Lung (tissue), 12 donors: ENCODE measurements around the gene ISLR2. TPM values are rescaled to one million over a fixed set of nuclear protein-coding genes. Genes with fewer than 3 reads are reported as not detected.
"Not testable (repeated sequence)": the region's sequence is repeated elsewhere in the genome, so short reads cannot be mapped to it uniquely, and the experiment has no call there.

ENCODE experiments used
- ATAC-seq: fragments of 200-7000 bp; cut with Tn5 transposase; one replicate; pipeline ENCODE4 v1.9.1; 2020; ENCODE audit warnings: moderate number of reproducible peaks; ENCODE audit not compliant: insufficient read depth, low FRiP score
- DNase-seq, 3 donors: peaks; one replicate each; pipeline ENCODE4 v3.0.0-alpha.2; 2013 to 2017
- H3K27ac ChIP-seq, 2 donors: one replicate each; pipeline ENCODE4 v1.5.1; 2013; ENCODE audit warnings: mild to moderate bottlenecking in 2 of 2, moderate library complexity in 2 of 2, control low read depth in 1 of 2, inconsistent platforms in 1 of 2, low read depth in 1 of 2, low read length in 1 of 2
- H3K27me3 ChIP-seq, 3 donors: one replicate each; pipeline ENCODE4 v1.5.1; 2013; ENCODE audit warnings: low read length in 2 of 3; ENCODE audit not compliant: control insufficient read depth in 3 of 3, insufficient read depth in 3 of 3
- H3K36me3 ChIP-seq, 4 donors: one replicate each; pipeline ENCODE4 v1.5.1; 2013; ENCODE audit warnings: low read length in 4 of 4, mild to moderate bottlenecking in 1 of 4, moderate library complexity in 1 of 4; ENCODE audit not compliant: control insufficient read depth in 4 of 4, insufficient read depth in 4 of 4
- H3K4me1 ChIP-seq, 5 donors: one replicate each; pipeline ENCODE4 v1.5.1; 2013; ENCODE audit warnings: low read length in 5 of 5, mild to moderate bottlenecking in 2 of 5, moderate library complexity in 1 of 5; ENCODE audit not compliant: control insufficient read depth in 5 of 5, insufficient read depth in 5 of 5
- H3K4me3 ChIP-seq: one replicate; pipeline ENCODE4 v1.5.1; 2013; ENCODE audit warnings: mild to moderate bottlenecking, control low read depth, moderate library complexity
- H3K9ac ChIP-seq, 2 donors: one replicate each; pipeline ENCODE4 v1.5.1; 2013; ENCODE audit warnings: low read length in 2 of 2, control low read depth in 1 of 2; ENCODE audit not compliant: insufficient read depth in 1 of 2
- H3K9me3 ChIP-seq, 4 donors: one replicate each; pipeline ENCODE4 v1.5.1; 2013; ENCODE audit warnings: low read length in 3 of 4, mild to moderate bottlenecking in 1 of 4, moderate library complexity in 1 of 4; ENCODE audit not compliant: control insufficient read depth in 4 of 4, insufficient read depth in 3 of 4
- WGBS, 2 donors: extraction: QIAGEN DNeasy Blood & Tissue Kit; methylation state at CpG; one replicate each; pipeline ENCODE4 v1.1.7; 2013; 5-methylcytosine and 5-hydroxymethylcytosine counted together
- polyA plus RNA-seq, 2 donors: library from polyadenylated mRNA; stranded (reverse); fragments of 200-250 nt; gene quantifications; one replicate each; pipeline ENCODE4 v1.2.1, GENCODE V29; 2013
- total RNA-seq, 2 donors: library from RNA; depleted of rRNA in 1 of 2; stranded (reverse); fragments of >200 nt in 1 of 2; gene quantifications; one replicate each; pipeline ENCODE4 v1.2.1, GENCODE V29; 2014 to 2021
- TF ChIP-seq, protein P1 (sequence below): IDR thresholded peaks from 2 replicates; pipeline ENCODE4 v1.5.1; 2012; ENCODE audit warnings: mild to moderate bottlenecking; ENCODE audit errors: control extremely low read depth, extremely low read depth
- donor health status: control.
- donor health status: control.
- donor health status: Bipolar disorder and iron deficiency.
- donor health status: healthy.
- donor health status: DM: yes; HTN: yes; CAD: no.

ISLR2 gene
- total and polyA plus RNA-seq, 4 donors, result 0.31 to 10.2 (median 0.41) TPM

DNA sequence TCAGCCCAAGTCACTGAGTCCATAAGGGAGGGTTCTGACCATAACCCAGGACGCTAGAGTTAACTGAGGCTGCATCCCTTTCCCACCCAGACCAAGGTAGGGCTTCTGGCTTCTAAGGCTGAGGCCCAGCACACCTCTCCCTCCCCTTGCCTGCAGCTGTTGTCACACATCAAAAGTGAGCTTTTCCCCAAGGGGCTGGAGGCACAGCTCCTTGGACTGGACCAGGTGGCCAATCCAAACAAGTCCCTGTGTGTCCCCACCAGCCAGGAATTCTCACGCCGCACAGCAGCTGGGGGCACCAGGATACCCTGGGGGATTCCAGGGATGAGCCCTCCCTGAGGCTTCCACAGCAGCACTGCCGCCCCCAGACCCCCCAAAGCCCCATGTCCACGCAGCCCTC, 22.3 kb upstream of the ISLR2 start:
- DNase-seq, result no peak
- no peak overlapping the region for H3K27ac ChIP-seq
- H3K9me3 ChIP-seq, result peaks cover 0 to 1% (median 0%) of the 10 kb centered on the region in 4 donors
- no peaks in the 10 kb centered on the region for H3K4me1 ChIP-seq
- no peaks in the 10 kb centered on the region for H3K27me3 ChIP-seq
- no peak overlapping the region for H3K4me3 ChIP-seq
- no peak overlapping the region for H3K9ac ChIP-seq
- H3K36me3 ChIP-seq, result no peaks in the 10 kb centered on the region
- TF ChIP-seq, protein P1, sequence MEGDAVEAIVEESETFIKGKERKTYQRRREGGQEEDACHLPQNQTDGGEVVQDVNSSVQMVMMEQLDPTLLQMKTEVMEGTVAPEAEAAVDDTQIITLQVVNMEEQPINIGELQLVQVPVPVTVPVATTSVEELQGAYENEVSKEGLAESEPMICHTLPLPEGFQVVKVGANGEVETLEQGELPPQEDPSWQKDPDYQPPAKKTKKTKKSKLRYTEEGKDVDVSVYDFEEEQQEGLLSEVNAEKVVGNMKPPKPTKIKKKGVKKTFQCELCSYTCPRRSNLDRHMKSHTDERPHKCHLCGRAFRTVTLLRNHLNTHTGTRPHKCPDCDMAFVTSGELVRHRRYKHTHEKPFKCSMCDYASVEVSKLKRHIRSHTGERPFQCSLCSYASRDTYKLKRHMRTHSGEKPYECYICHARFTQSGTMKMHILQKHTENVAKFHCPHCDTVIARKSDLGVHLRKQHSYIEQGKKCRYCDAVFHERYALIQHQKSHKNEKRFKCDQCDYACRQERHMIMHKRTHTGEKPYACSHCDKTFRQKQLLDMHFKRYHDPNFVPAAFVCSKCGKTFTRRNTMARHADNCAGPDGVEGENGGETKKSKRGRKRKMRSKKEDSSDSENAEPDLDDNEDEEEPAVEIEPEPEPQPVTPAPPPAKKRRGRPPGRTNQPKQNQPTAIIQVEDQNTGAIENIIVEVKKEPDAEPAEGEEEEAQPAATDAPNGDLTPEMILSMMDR, result no peak
- no peak for ATAC-seq
- WGBS, 2 donors, result 79 to 93% methylated on average over 5 of the region's 5 CpGs

DNA sequence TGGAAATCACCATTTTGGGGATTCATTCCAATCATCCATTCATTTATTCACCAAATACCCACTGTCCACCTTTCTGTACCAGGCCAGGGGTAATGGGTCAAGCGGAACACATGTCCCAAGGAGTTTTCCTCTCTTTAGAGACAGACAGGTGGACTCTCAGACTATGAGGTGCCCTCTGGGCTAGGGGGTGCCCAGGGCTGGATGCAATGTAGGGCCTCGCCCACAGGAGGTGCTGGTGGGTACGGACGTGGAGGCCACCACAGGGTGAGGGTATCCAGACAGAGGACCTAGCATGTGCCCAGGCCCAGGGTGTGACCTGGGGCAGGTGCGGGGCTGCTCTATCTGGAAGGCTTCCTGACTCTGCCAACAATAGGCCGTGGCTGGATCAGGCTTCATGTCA, 21.8 kb upstream of the ISLR2 start:
- not testable (repeated sequence) for DNase-seq, ATAC-seq, H3K27ac ChIP-seq, H3K36me3 ChIP-seq, H3K27me3 ChIP-seq, H3K4me1 ChIP-seq, H3K9me3 ChIP-seq, H3K4me3 ChIP-seq, H3K9ac ChIP-seq
- 77 to 83% methylated on average over 5 to 6 of the region's 6 CpGs for WGBS, 2 donors

DNA sequence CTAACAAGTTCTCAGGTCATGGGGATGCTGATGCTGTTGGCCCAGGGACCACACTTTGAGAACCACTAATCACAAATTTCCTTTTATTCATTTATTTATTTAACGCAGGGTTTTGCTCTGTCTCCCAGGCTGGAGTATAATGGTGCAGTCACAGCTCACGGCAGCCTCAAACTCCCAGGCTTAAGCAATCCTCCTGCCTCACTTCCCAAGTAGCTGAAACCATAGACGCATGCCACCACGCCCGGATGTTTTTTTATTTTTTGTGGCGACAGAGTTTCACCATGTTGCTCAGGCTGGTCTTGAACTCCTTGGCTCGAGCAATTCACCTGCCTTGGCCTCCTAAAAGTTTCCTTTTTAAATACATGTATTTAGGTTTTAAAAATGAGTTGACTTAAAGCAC, 20.7 kb upstream of the ISLR2 start:
- ATAC-seq (no peak), DNase-seq (no peak)
- Histone ChIP-seq H3K9ac (no peak overlapping the region), H3K27ac (no peak overlapping the region), H3K4me3 (no peak overlapping the region), H3K9me3 (peaks cover 0 to 1% (median 0%) of the 10 kb centered on the region in 4 donors), H3K4me1 (no peaks in the 10 kb centered on the region), H3K36me3 (no peaks in the 10 kb centered on the region), H3K27me3 (no peaks in the 10 kb centered on the region)
- TF ChIP-seq, protein P1, result no peak
- WGBS, 2 donors, result 52 to 66% methylated on average over 7 of the region's 7 CpGs

DNA sequence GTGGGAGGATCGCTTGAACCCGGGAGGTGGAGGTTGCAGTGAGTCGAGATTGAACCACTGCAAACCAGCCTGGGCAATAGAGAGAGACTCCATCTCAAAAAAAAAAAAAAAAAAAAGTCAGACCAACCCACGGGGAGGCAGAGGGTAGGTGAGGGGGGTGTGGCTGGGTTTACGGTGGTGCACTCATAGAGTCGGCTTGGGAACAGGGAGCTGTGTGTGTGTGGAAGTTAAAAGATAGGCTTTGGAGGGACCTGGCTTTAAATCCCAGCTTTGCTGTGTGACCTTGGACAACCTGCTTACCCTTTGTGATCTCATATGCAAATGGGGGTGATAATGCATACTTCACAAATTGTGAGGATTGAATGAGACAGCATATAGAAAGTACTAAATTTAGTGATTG, 10.0 kb upstream of the ISLR2 start:
- DNase-seq (no peak), ATAC-seq (no peak)
- Histone ChIP-seq H3K9ac (no peak overlapping the region), H3K27ac (no peak overlapping the region), H3K27me3 (peaks cover 0 to 22% (median 6%) of the 10 kb centered on the region in 3 donors), H3K4me3 (no peak overlapping the region), H3K4me1 (no peaks in the 10 kb centered on the region), H3K9me3 (no peaks in the 10 kb centered on the region), H3K36me3 (no peaks in the 10 kb centered on the region)
- TF ChIP-seq, protein P1, result no peak
- WGBS, 2 donors, result 76 to 81% methylated on average over 6 of the region's 6 CpGs
